GM12874 (cell line): ENCODE measurements around the gene LRRC2.

ENCODE experiments used
- TF ChIP-seq, protein P1 (sequence below): IDR thresholded peaks from 2 replicates; pipeline ENCODE4 v1.5.1; 2011; ENCODE audit warnings: low read depth, mild to moderate bottlenecking, control low read depth, low read length, moderate library complexity; ENCODE audit not compliant: insufficient read depth

The LRRC2 gene

DNA sequence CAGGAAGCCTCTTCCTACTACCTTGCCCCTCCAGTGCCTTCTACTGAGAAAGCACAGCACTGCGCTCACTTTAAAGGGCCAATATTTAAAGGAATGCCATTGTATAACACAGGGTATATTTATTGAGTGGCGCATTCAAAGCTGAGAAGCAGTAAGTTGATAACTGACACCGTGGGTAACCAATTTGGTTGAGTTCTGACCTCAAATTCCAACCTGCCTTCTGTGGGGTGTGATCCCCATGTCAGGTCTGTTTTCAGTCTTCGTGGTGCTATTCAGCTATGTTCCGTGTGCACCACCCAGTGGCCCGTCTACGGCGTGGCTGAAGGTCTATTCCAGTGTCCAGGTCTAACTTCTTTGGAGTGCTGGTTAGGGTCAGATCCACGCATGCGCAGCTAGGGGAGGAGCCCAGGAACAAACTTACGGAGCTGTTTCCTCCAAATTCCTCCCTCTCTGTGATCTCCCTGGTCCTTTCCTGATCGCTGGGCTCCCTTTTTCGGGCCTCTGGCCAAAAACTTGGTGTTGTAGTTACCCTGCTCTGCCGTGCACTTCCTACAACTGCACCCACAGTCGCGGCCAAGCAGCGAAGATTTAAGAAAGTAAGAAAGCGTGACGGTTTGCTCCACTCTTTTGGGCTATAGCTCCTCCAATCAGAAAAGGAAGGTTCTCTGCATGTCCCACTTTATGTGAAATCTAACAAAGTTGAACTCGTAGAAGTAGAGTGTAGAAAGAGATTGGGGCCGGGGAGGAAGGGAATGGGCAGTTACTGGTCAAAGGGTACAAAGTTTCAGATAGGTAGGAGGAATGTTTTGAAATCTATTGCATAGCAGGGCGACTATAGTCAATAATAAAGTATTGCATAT, 7.7 kb downstream of the LRRC2 start:
- TF ChIP-seq, protein P1, sequence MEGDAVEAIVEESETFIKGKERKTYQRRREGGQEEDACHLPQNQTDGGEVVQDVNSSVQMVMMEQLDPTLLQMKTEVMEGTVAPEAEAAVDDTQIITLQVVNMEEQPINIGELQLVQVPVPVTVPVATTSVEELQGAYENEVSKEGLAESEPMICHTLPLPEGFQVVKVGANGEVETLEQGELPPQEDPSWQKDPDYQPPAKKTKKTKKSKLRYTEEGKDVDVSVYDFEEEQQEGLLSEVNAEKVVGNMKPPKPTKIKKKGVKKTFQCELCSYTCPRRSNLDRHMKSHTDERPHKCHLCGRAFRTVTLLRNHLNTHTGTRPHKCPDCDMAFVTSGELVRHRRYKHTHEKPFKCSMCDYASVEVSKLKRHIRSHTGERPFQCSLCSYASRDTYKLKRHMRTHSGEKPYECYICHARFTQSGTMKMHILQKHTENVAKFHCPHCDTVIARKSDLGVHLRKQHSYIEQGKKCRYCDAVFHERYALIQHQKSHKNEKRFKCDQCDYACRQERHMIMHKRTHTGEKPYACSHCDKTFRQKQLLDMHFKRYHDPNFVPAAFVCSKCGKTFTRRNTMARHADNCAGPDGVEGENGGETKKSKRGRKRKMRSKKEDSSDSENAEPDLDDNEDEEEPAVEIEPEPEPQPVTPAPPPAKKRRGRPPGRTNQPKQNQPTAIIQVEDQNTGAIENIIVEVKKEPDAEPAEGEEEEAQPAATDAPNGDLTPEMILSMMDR: peak; percentile 79

DNA sequence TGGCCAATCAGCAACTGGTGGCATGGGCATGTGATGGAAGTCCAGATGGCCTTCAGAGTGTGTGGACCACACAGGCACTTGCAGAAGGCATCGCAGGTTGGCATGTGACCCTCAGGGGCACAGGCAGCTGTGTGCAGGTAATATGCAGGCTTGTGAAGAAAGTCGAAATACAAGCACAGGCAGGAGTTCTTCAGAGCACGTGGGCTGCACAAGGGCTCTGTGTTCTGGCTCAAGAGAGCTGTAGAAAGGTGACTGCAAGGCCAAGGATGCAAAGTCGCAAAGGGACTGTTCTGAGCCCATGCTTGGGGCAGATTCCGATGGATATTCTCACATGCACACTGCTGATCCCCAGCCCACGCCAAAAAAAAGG, 8.3 kb downstream of the LRRC2 start:
- TF ChIP-seq, protein P1: no peak

DNA sequence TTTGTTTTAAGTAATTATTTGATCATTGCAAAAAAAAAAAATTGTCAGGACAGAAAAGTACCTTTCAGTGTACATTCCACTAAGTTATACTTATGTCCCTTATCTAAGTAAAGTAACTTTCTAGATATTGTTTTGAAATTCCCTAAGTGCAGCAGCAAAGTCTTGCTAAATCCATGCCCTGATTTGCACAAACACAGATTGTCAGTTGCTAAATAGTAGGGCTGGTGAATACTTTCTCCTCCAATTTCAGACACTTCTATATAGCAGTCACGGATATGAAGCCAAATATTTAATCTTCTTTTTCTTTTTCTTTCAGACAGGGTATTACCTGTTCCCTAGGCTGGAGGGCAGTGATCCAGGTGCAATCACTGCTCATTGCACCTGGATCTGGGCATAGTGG, 12.9 kb downstream of the LRRC2 start:
- TF ChIP-seq, protein P1: no peak

DNA sequence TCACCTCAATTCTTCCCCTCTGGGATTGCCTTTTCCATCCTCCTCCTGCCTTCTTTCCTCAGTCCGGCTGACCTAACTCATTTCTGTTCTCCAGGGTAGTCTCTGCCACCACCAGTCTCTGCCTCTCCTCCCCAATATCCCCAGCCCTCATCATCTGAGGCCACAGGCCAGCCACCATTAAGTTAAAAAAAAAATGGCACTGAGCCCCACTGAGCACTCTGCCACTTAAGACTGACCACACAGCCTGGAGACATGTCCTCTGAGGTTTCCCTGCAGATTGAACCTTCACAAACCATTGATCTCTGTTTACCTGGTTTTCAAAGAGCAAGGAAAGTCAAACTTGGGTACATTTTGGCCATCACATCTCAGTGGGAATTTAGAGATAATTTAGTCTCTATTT, 13.6 kb downstream of the LRRC2 start:
- TF ChIP-seq, protein P1: no peak

DNA sequence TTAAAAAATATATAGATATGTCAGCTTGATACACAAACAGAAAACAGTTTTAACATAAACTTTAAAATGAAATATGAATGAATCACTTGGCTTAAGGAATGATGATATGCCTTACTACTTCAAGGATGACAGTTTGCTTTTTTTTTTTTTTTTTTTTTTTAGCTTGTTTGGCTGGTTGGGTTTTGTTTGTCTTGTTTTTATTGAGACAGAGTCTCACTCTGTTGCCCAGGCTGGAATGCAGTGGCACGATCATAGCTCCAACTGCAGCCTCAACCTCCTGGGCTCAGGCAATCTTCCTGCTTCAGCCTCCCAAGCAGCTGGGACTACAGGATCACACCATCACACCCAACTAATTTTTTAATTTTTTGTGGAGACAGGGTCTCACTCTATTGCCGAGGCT, 14.5 kb downstream of the LRRC2 start:
- TF ChIP-seq, protein P1: no peak

DNA sequence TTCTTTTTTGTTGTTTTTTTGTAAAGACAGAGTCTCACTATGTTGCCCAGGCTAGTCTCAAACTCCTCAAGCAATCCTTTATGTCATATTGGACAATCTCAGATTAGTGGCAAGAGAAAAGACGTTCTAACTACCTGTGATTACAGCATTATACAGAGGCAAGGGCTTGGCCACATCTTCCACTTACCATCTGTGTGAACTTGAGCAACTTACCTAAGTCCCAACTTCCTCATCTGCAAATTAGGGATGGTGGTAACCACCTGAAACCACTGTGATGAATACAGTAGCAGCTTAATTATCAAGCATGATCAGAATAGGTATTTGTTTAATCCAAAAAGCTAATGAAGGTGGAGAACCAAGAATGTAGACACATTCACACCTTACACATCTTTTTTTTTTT, 16.1 kb downstream of the LRRC2 start:
- TF ChIP-seq, protein P1: no peak

DNA sequence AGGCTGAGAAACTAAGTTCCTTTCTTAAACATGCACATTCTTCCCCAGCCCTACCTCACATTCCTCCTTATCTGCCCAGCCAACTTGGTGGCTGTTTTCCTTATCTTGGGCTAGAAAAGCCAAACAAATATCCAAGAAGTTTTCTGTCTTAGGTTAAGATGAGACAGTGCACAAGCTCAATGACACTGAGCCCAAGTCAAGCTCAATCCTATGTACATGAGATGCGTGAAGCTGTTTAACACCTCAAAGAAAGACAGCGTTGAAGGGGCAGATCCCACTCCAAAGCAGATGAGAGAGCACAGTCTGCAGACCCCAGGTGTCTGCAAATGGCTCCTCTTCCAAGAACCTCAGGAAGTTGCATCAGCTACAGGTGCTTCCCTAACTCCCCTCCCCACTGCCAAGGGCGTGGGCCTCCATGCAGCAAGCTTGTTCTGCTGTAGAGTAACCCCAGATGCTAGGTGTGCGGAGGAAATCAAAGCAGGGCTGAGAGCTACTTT, 16.6 kb downstream of the LRRC2 start:
- TF ChIP-seq, protein P1: no peak
